GM12864 (cell line): ENCODE data around the gene LOXHD1.

Experiments used
- DNase-seq: peaks from one replicate; pipeline ENCODE4 v3.0.0-alpha.2; 2011; ENCODE audit warnings: low read depth
- H3K4me3 ChIP-seq: 2 replicates; pipeline ENCODE4 v1.5.1; 2011; ENCODE audit warnings: mild to moderate bottlenecking, low read depth, low read length, control low read depth
- TF ChIP-seq, protein P1 (sequence below): IDR thresholded peaks from 2 replicates; pipeline ENCODE4 v1.5.1; 2011; ENCODE audit warnings: low read depth, mild to moderate bottlenecking, moderate library complexity, low read length, control low read depth, inconsistent platforms; ENCODE audit errors: missing control alignments

Gene LOXHD1

DNA sequence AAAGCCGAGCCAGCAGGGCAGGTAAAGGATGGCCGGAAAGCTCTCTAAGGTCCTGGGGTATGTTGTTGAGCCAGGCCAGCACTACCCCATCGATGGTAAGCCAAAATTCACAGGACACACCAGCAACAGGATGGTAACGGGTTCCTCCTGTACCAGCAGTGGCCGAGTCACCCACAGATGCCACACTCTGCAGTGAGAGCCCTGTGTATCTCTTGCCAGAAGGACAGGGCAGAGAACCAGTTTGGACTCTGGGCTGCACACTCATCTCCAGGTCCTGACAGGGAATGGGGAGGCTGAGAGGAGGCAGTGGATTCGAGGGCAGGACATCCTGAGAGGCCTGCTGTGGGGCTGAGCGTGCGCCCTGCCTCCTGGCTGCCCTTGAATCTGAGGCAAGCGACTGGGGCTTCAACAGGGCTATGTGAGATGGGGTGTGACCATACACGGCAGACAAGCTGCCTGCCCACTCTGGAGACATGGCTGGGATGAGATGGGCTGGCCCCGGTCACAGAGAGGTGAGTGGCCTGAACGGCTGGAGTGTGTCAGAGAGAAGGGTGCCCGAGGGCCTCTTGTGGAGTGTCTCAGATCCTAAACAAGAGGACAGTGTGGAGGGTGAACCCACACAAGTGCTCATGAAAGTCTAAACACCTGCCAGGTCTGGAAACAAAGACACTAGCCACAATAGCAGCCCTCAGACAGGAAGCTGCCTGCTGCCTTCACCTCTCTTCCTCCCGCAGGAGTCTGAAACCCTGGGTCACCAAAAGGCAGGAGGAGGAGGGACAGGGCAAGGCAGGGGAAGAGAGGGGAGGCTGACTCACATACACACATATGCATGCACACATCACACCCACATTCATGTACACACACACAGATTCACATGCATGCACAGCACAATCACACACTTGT lies 182.3 kb downstream of the LOXHD1 start:
- no peak for DNase-seq
- TF ChIP-seq, protein P1, sequence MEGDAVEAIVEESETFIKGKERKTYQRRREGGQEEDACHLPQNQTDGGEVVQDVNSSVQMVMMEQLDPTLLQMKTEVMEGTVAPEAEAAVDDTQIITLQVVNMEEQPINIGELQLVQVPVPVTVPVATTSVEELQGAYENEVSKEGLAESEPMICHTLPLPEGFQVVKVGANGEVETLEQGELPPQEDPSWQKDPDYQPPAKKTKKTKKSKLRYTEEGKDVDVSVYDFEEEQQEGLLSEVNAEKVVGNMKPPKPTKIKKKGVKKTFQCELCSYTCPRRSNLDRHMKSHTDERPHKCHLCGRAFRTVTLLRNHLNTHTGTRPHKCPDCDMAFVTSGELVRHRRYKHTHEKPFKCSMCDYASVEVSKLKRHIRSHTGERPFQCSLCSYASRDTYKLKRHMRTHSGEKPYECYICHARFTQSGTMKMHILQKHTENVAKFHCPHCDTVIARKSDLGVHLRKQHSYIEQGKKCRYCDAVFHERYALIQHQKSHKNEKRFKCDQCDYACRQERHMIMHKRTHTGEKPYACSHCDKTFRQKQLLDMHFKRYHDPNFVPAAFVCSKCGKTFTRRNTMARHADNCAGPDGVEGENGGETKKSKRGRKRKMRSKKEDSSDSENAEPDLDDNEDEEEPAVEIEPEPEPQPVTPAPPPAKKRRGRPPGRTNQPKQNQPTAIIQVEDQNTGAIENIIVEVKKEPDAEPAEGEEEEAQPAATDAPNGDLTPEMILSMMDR = no peak
- no peak overlapping the region for H3K4me3 ChIP-seq

DNA sequence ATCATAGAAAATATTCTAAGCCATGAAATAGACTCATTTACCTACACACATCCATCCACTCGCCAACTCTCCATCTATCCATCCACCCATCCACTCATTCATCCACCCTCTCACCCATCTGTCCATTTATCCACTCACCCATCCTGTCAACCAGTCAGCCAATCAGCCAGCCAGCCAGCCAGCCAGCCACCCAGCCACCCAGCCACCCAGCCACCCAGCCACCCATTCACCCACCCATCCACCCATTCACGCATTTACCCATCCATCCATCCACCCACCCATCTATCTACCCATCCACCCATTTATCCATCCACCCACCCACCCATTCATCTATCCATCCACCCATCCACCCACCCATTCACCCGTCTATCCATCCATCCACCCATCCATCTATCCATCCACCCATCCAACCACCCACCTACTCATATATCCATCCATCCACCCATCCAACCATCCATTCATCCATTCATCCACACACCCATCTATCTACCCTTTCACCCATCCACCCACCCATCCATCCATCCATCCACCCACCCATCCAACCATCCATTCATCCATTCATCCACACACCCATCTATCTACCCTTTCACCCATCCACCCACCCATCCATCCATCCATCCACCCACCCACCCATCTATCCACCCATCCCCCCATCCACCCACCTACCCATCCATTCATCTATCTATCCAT lies 185.1 kb downstream of the LOXHD1 start:
- no peak overlapping the region for H3K4me3 ChIP-seq
- TF ChIP-seq, protein P1 = no peak
- DNase-seq = no peak

DNA sequence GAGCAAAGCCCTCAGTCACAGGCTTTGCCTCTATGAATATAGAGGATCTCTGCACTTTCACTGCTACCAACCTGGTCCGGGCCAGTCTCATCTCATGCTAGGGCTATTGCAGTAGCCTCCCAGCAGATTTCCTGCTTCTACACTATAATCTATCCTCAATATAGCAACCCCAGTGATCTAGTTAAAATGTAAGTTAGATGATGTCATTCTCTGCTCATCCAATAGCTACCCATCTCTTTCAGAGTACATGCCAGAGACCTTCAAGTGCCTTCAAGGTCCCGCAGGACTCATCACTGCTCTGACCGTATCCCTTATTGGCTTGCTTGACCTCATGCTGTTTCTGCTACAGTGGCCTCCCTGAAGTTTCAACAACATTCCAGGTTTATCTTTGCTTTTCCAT lies 186.3 kb downstream of the LOXHD1 start:
- no peak overlapping the region for H3K4me3 ChIP-seq
- no peak for DNase-seq
- TF ChIP-seq, protein P1 = no peak

DNA sequence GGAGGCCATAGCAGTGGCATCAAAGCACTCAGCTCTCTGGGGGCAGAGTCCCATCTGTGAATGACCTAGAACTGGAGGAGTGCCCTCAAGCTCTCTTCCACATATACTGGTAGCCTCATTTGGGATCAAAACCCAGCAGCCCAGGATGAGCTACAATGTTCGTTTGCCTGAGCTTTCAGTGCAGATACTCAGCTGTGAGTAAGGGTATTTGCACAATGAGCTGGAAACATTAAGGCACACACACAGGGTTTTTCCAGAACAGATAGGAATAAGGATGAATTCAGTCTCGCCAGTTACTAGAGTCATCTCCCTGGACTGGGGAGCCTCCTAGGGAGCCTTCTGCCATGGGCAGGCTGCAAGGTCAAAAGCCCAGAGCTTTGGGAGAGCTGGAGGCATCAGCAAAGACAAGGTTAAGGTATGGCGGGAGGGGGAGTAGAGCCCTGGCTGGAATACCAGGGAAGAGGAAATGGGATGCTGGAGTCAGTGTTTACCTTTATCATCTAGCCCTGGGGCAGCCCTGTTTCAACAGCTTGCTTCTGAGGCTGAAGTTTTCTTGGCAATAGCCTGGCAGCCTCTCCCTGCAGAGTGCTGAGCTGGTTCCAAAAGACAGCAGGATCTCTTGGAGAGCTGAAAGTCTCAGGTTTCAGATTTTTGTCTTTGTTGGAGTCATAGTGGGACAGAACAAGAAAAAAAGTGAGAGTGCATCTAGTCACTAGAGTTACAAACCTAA lies 187.7 kb downstream of the LOXHD1 start:
- no peak for DNase-seq
- TF ChIP-seq, protein P1 = no peak
- no peak overlapping the region for H3K4me3 ChIP-seq

DNA sequence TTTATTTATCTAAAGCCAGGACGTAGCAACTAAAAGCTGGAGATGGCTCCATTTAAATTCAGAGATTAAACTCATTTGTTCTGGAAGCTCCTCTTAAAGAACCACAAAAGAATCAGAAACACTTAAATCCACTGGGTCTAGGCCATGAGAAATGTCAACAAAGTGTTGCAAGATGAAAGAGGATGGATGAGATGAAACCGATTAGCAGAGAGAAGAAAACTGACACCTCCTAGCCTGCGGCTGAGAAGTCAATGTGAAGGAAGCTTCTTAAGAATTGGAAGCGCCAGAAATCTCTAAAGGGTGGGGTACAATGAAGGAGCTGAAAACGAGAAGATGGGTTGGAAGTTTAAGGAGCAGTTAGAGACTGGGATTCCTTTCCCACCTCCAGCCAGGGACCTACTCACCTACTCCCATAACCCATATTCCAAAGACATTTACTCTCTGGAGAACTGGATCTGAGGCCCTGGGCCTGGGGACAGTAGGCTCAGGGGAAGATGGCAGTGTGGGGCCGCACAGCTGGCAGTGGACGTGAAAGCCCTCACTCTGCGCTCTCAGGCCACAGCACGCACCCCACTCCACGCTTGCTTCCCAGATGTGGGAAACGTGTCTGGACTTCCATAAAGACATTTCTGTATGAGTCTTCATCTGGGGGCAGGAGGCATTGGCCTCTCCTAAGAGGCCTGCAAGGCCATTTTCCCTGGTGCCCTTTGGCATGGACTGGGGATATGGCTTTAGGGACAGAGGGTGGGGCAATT lies 188.4 kb downstream of the LOXHD1 start:
- TF ChIP-seq, protein P1 = no peak
- no peak for DNase-seq
- H3K4me3 ChIP-seq = no peak overlapping the region
